Cardiac atrium fibroblast (primary cell): Measurements from ENCODE around the gene MRPS33. TPM values are rescaled to one million over a fixed set of nuclear protein-coding genes. Genes with fewer than 3 reads are reported as not detected.

ENCODE experiments used
- total RNA-seq: library from RNA; depleted of rRNA; stranded (reverse); fragments of >200 nt; gene quantifications from 2 replicates; pipeline ENCODE4 v1.2.3, GENCODE V29; 2015

Gene MRPS33
- total RNA-seq: 17.3 and 18.4 TPM in 2 replicates

DNA sequence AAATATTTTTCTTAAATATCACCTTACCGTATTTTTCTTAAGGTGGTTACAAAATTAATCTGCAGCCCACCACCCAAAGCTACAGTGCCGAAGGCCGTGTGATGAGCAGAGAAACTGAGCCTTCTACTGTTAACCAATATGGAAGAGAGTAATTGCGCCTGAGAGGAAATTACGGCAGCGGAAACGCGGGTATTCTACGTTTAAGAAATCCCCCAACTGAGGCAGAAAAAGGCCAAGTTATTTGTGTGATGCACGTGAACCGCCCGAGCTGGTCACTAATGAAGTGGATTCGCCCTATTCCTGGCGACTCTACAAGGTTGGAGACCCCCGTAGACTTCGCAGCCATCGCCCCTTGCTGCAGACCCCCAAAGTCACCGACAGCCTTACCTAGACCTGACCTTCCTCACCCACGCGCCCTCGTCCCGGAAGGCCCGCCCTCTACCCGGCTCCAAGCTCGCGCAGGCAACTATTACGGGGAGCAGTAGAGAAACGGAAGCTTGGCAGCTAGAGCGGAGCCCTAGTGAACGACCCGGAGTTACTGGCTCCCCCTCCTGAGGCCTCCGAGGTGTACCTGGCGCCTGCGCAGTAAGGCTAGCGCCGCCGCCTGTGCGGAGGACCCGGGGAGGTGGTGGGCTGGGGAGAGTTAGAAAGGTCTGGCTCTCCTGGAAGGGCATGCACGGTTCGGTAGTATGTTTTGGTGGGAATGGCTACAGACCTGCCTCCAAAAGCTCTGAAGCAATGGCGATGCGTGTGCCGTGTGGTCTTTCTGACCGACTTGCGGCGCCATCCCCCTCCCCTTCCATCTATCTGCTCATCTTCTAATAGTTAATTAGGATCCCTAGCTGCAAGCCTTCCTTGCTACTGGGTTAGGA, at the start of gene MRPS33:
MRPS33 (minus strand) TSS at position 429 of the 872 bp plus-strand sequence. CDS start 4,319 bp downstream, outside the sequence.

Other genes with a start within 250 kb of the MRPS33 start
- 7.8 and 10.7 TPM in 2 replicates for gene BRAF, start 90.0 kb downstream of the MRPS33 start, total RNA-seq
- gene TMEM178B, start 59.1 kb upstream of the MRPS33 start, total RNA-seq: under 0.01 TPM in 1 of 2 replicates, not detected in the other